IMR-90 (cell line): ENCODE measurements around the gene C1R. TPM values are rescaled to one million over a fixed set of nuclear protein-coding genes. Genes with fewer than 3 reads are reported as not detected.

Experiments used
- ATAC-seq: fragments of 200-7000 bp; cut with Tn5 transposase; 2 replicates; pipeline ENCODE4 v1.9.1; 2020; ENCODE audit warnings: low read depth, mild to moderate bottlenecking, moderate library complexity
- BruUV-seq: library from RNA; stranded (reverse); fragments of 400-500 nt; replicated peaks from 2 replicates; lab custom pipeline; 2021; lab: Mats Ljungman, UMichigan
- CTCF ChIA-PET: fragments of 300-600 bp; formaldehyde crosslinking; extraction: SDS; loops from one replicate; lab custom pipeline; 2021; ENCODE audit warnings: antibody characterized with exemption; lab: Yijun Ruan, JAX
- POLR2A ChIA-PET: fragments of 300-600 bp; sonication (Branson Sonifier 250); formaldehyde crosslinking; loops from one replicate; lab custom pipeline; 2022; ENCODE audit warnings: antibody characterized with exemption; ENCODE audit not compliant: unreplicated experiment; lab: Charles Lee
- DNase-seq: peaks from one replicate; pipeline ENCODE4 v3.0.0; 2013
- H2AFZ ChIP-seq: replicated peaks from 2 replicates; pipeline ENCODE3; 2013; ENCODE audit warnings: low read length, mild to moderate bottlenecking; ENCODE audit not compliant: poor library complexity
- H2AK5ac ChIP-seq: 2 replicates; pipeline ENCODE4 v1.6.1; 2013; ENCODE audit warnings: low read depth, low read length, inconsistent platforms
- H2AK9ac ChIP-seq: replicated peaks from 2 replicates; pipeline ENCODE3; 2013; ENCODE audit warnings: mild to moderate bottlenecking, low read depth, low read length, moderate library complexity; ENCODE audit not compliant: poor library complexity
- H2BK120ac ChIP-seq: 2 replicates; pipeline ENCODE4 v1.6.1; 2013; ENCODE audit warnings: low read depth, low read length, inconsistent platforms
- H2BK15ac ChIP-seq: 3 replicates; pipeline ENCODE4 v1.6.1; 2013; ENCODE audit warnings: low read depth, low read length, inconsistent platforms
- H2BK20ac ChIP-seq: 2 replicates; pipeline ENCODE4 v1.6.1; 2013; ENCODE audit warnings: low read depth, mild to moderate bottlenecking, inconsistent platforms, low read length, moderate library complexity
- H2BK5ac ChIP-seq: 2 replicates; pipeline ENCODE4 v1.6.1; 2013; ENCODE audit warnings: mild to moderate bottlenecking, low read depth, low read length, inconsistent platforms; ENCODE audit not compliant: poor library complexity, severe bottlenecking
- H3K14ac ChIP-seq: replicated peaks from 2 replicates; pipeline ENCODE4 v1.6.1; 2013; ENCODE audit warnings: low read depth, low read length, inconsistent platforms
- H3K18ac ChIP-seq: 2 replicates; pipeline ENCODE4 v1.6.1; 2013; ENCODE audit warnings: low read depth, low read length, control low read depth
- H3K23ac ChIP-seq: 2 replicates; pipeline ENCODE4 v1.6.1; 2013; ENCODE audit warnings: low read depth, low read length, inconsistent platforms
- H3K27ac ChIP-seq: 2 replicates; pipeline ENCODE4 v1.5.1; 2013; ENCODE audit warnings: mild to moderate bottlenecking, control low read depth, low read length; ENCODE audit not compliant: insufficient read depth
- H3K27me3 ChIP-seq: 2 replicates; pipeline ENCODE4 v1.6.1; 2013; ENCODE audit warnings: low read length; ENCODE audit not compliant: control insufficient read depth, insufficient read depth
- H3K36me3 ChIP-seq: 2 replicates; pipeline ENCODE4 v1.6.1; 2013; ENCODE audit warnings: low read length, mixed read lengths; ENCODE audit not compliant: control insufficient read depth, insufficient read depth
- H3K4ac ChIP-seq: 2 replicates; pipeline ENCODE4 v1.6.1; 2013; ENCODE audit warnings: low read depth, low read length, inconsistent platforms
- H3K4me1 ChIP-seq: 2 replicates; pipeline ENCODE4 v1.6.1; 2013; ENCODE audit warnings: low read length, mixed read lengths; ENCODE audit not compliant: control insufficient read depth, insufficient read depth
- H3K4me2 ChIP-seq: 2 replicates; pipeline ENCODE4 v1.6.1; 2013; ENCODE audit warnings: low read depth, mild to moderate bottlenecking, control low read depth, low read length, moderate library complexity
- H3K4me3 ChIP-seq: 2 replicates; pipeline ENCODE4 v1.5.1; 2013; ENCODE audit warnings: low read depth, mild to moderate bottlenecking, control low read depth, low read length, moderate library complexity; ENCODE audit not compliant: insufficient read depth
- H3K56ac ChIP-seq: 2 replicates; pipeline ENCODE4 v1.6.1; 2013; ENCODE audit warnings: low read length, inconsistent platforms; ENCODE audit not compliant: insufficient read depth; ENCODE audit errors: extremely low read depth
- H3K79me1 ChIP-seq, 2 experiments: 2 replicates each; pipeline ENCODE4 v1.6.1; 2013; ENCODE audit warnings: low read length in 2 of 2, inconsistent platforms in 1 of 2, low read depth in 1 of 2
- H3K9ac ChIP-seq: 2 replicates; pipeline ENCODE4 v1.6.1; 2013; ENCODE audit warnings: low read depth, low read length, control low read depth
- H3K9me1 ChIP-seq: 2 replicates; pipeline ENCODE4 v1.6.1; 2013; ENCODE audit warnings: low read length, inconsistent platforms; ENCODE audit not compliant: insufficient read depth
- H3K9me3 ChIP-seq: 2 replicates; pipeline ENCODE4 v1.6.1; 2013; ENCODE audit warnings: low read length; ENCODE audit not compliant: control insufficient read depth, insufficient read depth
- H4K20me1 ChIP-seq: 2 replicates; pipeline ENCODE4 v1.6.1; 2013; ENCODE audit warnings: low read length, inconsistent platforms; ENCODE audit not compliant: insufficient read depth
- H4K5ac ChIP-seq: 2 replicates; pipeline ENCODE4 v1.6.1; 2013; ENCODE audit warnings: mild to moderate bottlenecking, low read depth, low read length, control low read depth
- H4K8ac ChIP-seq, 2 experiments: 2 replicates each; pipeline ENCODE4 v1.6.1; 2013; ENCODE audit warnings: low read depth in 2 of 2, low read length in 2 of 2, control low read depth in 1 of 2, inconsistent platforms in 1 of 2
- H4K91ac ChIP-seq: 2 replicates; pipeline ENCODE4 v1.6.1; 2013; ENCODE audit warnings: low read depth, low read length, inconsistent platforms; ENCODE audit not compliant: insufficient read depth
- BHLHE40 ChIP-seq: fragments of 150-350 bp; IDR thresholded peaks from 2 replicates; pipeline ENCODE4 v1.6.1; 2016; ENCODE audit warnings: mild to moderate bottlenecking, low read depth, low read length
- CEBPB ChIP-seq: IDR thresholded peaks from 2 replicates; pipeline ENCODE4 v1.6.1; 2012; ENCODE audit warnings: low read depth, low read length, improper control_type of control experiment
- CHD1 ChIP-seq: IDR thresholded peaks from 2 replicates; pipeline ENCODE4 v1.6.1; 2012; ENCODE audit warnings: low read depth, low read length, improper control_type of control experiment
- FOS ChIP-seq: fragments of 150-350 bp; IDR thresholded peaks from 2 replicates; pipeline ENCODE4 v1.6.1; 2016; ENCODE audit warnings: low read depth, low read length
- MAZ ChIP-seq: IDR thresholded peaks from 2 replicates; pipeline ENCODE4 v1.6.1; 2012; ENCODE audit warnings: low read depth, mild to moderate bottlenecking, low read length, improper control_type of control experiment, moderate library complexity, borderline replicate concordance
- MXI1 ChIP-seq: IDR thresholded peaks from 2 replicates; pipeline ENCODE4 v1.6.1; 2012; ENCODE audit warnings: low read depth, mild to moderate bottlenecking, low read length, moderate library complexity, borderline replicate concordance
- NFE2L2 ChIP-seq: fragments of 150-350 bp; IDR thresholded peaks from 2 replicates; pipeline ENCODE4 v1.6.1; 2016; ENCODE audit warnings: low read depth, mild to moderate bottlenecking, low read length
- POLR2A ChIP-seq: IDR thresholded peaks from 2 replicates; pipeline ENCODE4 v1.6.1; 2012; ENCODE audit warnings: mild to moderate bottlenecking, low read depth, low read length
- RAD21 ChIP-seq: IDR thresholded peaks from 2 replicates; pipeline ENCODE4 v1.6.1; 2012; ENCODE audit warnings: low read length, improper control_type of control experiment
- RCOR1 ChIP-seq: IDR thresholded peaks from 2 replicates; pipeline ENCODE4 v1.6.1; 2012; ENCODE audit warnings: mild to moderate bottlenecking, low read length, improper control_type of control experiment; ENCODE audit not compliant: insufficient replicate concordance
- RFX5 ChIP-seq: IDR thresholded peaks from 2 replicates; pipeline ENCODE4 v1.8.0; 2012; ENCODE audit warnings: low read depth, mild to moderate bottlenecking, low read length, moderate library complexity
- SMC3 ChIP-seq: fragments of 150-350 bp; IDR thresholded peaks from 2 replicates; pipeline ENCODE4 v1.6.1; 2016; ENCODE audit warnings: low read depth, mild to moderate bottlenecking, antibody characterized with exemption, low read length, moderate library complexity
- WGBS, 2 experiments: methylation state at CpG; one replicate each; pipeline versions ENCODE4 v1.1.5 to v1.1.7; 2013; ENCODE audit warnings: missing lambda C conversion rate in 2 of 2; ENCODE audit not compliant: insufficient read length in 1 of 2; ENCODE audit errors: extremely low coverage in 2 of 2; 5-methylcytosine and 5-hydroxymethylcytosine counted together
- dilution Hi-C: fragments of 300-500 bp; cut with HindIII; formaldehyde crosslinking; loops from one replicate; pipeline ENCODE4 v1.14.3; 2018; ENCODE audit warnings: low sequenced_read_pairs; ENCODE audit not compliant: unreplicated experiment
- in situ Hi-C: fragments of 300-500 bp; cut with MboI; formaldehyde crosslinking; loops from 3 replicates; pipeline ENCODE4 v1.14.3; 2019; ENCODE audit warnings: low sequenced_read_pairs, inconsistent platforms, mixed read lengths
- intact Hi-C: fragments of 100-400 bp; cut with micrococcal nuclease; formaldehyde crosslinking; loops from 2 replicates; pipeline ENCODE4 v1.10.0; 2022
- polyA plus RNA-seq, 3 experiments: library from polyadenylated mRNA; depleted of rRNA; stranded (reverse); fragments of >200 nt; gene quantifications; 2 replicates each; pipeline ENCODE4 v1.2.3, GENCODE V29; 2012; ENCODE audit warnings: low replicate concordance in 1 of 3
- total RNA-seq: library from RNA; depleted of rRNA; stranded (reverse); fragments of >200 nt; gene quantifications from 2 replicates; pipeline ENCODE4 v1.2.3, GENCODE V29; 2012
- TF ChIP-seq, protein P1 (sequence below): fragments of 150-350 bp; IDR thresholded peaks from 2 replicates; pipeline ENCODE4 v1.6.1; 2016; ENCODE audit warnings: low read depth, mild to moderate bottlenecking, low read length, moderate library complexity, borderline replicate concordance

The C1R gene
- total and polyA plus RNA-seq, 2 of the 4 experiments (the other 2 are of a cell fraction): 38.4 to 165 TPM

DNA sequence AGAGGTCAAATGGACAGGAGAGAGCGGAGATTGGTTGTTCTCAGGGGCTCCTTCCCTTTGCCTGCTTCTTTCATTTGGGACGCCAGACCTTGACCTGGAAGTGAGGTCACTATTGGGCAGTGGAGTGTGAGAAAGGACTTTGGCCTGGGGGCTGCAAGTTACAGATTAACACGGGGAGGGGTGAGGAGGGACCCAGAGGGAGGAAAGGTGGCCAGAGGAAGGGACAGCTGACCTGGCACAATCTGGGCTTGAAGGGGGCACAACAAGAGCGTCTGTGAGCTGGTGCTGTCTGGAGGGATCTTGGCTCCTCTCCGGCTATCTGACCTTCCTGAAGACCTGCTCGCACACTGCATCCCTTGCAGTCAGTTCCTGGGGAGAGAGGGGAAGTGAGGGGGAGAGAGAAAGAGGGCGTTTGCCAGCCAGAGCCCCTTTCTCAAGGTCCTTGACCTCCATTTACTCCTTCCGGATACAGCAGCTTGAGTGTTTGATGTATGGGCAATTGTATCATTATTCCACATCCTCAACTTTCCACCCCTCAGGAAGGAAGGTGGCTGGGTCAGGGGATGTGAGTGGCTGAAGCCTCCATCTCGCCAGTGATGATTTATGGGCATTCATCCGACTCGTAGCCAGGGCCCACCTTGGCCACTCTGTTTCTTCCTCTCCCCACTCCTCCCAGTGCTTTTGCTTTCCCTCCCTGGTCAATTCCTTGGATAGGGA is 31.7 kb upstream of the C1R start:
- Histone ChIP-seq H3K4me2 (no peak overlapping the region), H4K8ac (no peak overlapping the region), H3K18ac (no peak overlapping the region), H4K5ac (no peak overlapping the region), H2AK9ac (no peak overlapping the region), H3K56ac (no peak overlapping the region), H3K9me1 (peaks cover 2% of the 10 kb centered on the region; the same call in 1 of the 2 replicates), H2AFZ (no peak overlapping the region), H3K4ac (no peak overlapping the region), H2BK15ac (no peak overlapping the region), H2BK20ac (no peak overlapping the region), H3K79me1 (no peaks in the 10 kb centered on the region), H3K27me3 (no peaks in the 10 kb centered on the region), H2AK5ac (no peak overlapping the region), H3K36me3 (peaks cover 8% of the 10 kb centered on the region), H3K14ac (no peak overlapping the region), H2BK5ac (no peak overlapping the region), H3K23ac (no peak overlapping the region), H3K9ac (no peak overlapping the region), H3K4me3 (no peak overlapping the region), H2BK120ac (no peak overlapping the region), H3K27ac (no peak overlapping the region), H4K20me1 (no peaks in the 10 kb centered on the region), H3K9me3 (no peaks in the 10 kb centered on the region), H3K4me1 (no peaks in the 10 kb centered on the region), H4K91ac (no peak overlapping the region)
- ChIA-PET POLR2A (no interaction called here), CTCF (no interaction called here)
- DNase-seq (no peak), ATAC-seq (no peak)
- no CpG with 5 or more reads among the region's 11 CpGs for WGBS, 2 experiments
- TF ChIP-seq FOS (no peak), BHLHE40 (no peak), RAD21 (no peak), NFE2L2 (no peak), CHD1 (no peak), RFX5 (no peak), MAZ (no peak), RCOR1 (no peak), MXI1 (no peak), CEBPB (no peak), SMC3 (no peak), POLR2A (no peak)
- TF ChIP-seq, protein P1, sequence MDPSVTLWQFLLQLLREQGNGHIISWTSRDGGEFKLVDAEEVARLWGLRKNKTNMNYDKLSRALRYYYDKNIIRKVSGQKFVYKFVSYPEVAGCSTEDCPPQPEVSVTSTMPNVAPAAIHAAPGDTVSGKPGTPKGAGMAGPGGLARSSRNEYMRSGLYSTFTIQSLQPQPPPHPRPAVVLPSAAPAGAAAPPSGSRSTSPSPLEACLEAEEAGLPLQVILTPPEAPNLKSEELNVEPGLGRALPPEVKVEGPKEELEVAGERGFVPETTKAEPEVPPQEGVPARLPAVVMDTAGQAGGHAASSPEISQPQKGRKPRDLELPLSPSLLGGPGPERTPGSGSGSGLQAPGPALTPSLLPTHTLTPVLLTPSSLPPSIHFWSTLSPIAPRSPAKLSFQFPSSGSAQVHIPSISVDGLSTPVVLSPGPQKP: no peak
- in situ Hi-C loops: no loop called here
- intact Hi-C loops: no loop called here
- BruUV-seq: no TSS peak
- dilution Hi-C loops: no loop called here
